SK-N-MC (cell line): Measurements from ENCODE around the gene C1QTNF9.

Experiments used
- EZH2 ChIP-seq: fragments of 200-600 bp; sonication (generic); IDR thresholded peaks from one replicate; pipeline ENCODE4 v1.6.1; 2017; ENCODE audit warnings: antibody characterized with exemption
- POLR2AphosphoS5 ChIP-seq: IDR thresholded peaks from 2 replicates; pipeline ENCODE4 v1.6.1; 2012; ENCODE audit warnings: mild to moderate bottlenecking, low read depth, low read length, borderline replicate concordance

DNA sequence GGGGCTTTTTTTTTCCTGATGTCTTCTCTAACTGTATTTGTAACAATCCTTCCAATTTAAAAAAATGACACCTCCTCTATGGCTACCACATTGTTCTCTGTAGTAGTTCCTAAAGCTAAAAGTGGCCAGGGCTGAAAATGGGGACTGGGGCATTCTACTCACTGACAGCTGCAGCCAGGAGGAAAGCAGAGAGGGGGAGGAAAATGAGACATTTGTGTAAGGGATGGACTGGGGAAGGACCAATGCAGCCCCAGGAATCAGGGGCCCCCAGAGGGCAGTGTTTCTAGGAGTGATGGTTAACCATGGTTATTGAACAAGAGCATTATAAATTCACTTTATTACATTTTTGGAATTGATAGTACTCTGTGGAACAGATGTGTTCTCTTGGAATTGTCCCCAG lies 34.3 kb upstream of the C1QTNF9 start:
- no peak for TF ChIP-seq POLR2AphosphoS5
- no peak for TF ChIP-seq EZH2
